Right lobe of liver (tissue), 4 donors: Measurements from ENCODE around the gene MYO5C.

ENCODE experiments used
- CTCF ChIP-seq, 4 donors: fragments of 200-600 bp in 3 of 4; fragments of 450-650 bp in 1 of 4; IDR thresholded peaks; one replicate each; pipeline versions ENCODE4 v1.5.1 to v1.8.0; 2016 to 2022; ENCODE audit warnings: antibody characterized with exemption in 4 of 4, mild to moderate bottlenecking in 2 of 4
- POLR2A ChIP-seq: fragments of 450-650 bp; IDR thresholded peaks from one replicate; pipeline ENCODE4 v1.6.1; 2017; ENCODE audit warnings: antibody characterized with exemption, mild to moderate bottlenecking
- donor health status: DM: no; HTN: no; CAD: no.
- donor health status: DM: no; HTN: no; CAD: no.
- donor health status: DM: no; HTN: yes; CAD: no.

GRCh38 chr15:52292780-52293392 lies 2.7 kb downstream of the MYO5C start:
- TF ChIP-seq POLR2A (no peak), CTCF (IDR thresholded peaks at IDR 0.05) (no peak)
